GM18867 (cell line): ENCODE data around the gene ACCS.

Experiments used
- ATAC-seq: cut with Tn5 transposase; IDR thresholded peaks from one replicate; pipeline ENCODE4 v1.9.1; 2021; ENCODE audit warnings: mild to moderate bottlenecking, moderate library complexity; ENCODE audit not compliant: unreplicated experiment

Gene ACCS

DNA sequence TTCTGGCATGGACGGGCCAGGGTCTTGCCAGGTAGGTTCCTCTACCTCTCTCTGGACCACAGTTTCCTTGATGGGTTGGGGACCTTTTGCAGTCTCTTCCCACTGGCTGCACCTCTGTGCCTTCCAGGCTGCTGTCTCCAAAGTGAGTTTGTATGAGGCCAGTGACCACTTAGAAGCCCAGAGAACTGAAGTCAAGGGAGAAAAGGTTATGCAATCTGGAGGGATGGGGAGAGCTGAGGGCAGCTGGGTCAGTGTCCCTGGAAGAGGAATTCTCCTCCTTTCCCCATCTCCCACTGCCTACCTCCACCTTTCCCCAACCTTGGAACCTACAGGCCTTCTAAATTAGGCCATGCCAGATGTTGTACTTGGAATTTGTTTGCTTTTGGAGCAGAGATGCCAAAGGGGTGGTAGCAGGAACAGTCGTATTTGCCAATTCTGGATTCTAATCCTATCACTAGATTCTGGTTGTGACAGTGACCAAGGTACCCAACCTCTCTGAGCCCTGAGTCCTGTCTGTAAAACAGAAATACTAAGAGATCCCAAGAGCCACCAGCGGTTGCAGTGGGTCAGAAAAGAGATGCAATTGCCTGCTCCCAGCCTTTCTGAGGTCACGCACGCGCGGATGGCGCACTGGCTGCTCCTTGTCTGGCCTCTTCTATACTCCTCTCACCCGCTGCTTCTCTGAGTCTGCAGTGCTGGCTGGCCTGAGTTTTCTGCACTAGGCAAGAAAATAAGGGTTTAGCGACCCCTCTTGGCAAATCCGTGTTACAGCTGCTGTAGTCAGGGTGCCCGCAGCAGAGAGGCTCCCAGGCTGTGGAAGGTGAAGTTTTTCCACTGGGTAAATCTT, 29.0 kb upstream of the ACCS start:
- ATAC-seq, result peak; percentile 84

DNA sequence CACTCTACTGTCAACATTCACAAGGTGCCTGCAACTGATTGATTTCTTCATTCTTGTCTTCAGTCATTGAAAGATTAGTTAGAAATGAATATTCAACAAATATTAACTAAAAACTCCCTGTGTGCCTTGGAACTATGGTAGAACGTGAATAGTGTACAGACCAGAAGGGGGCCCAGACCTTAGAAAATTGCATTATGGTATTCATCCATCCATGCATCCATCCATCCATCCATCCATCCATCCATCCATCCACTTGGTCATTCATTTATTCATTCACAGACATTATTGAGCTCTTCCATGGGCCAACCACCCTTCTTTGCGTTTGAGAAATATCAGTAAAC, 28.4 kb upstream of the ACCS start:
- ATAC-seq, result no peak

DNA sequence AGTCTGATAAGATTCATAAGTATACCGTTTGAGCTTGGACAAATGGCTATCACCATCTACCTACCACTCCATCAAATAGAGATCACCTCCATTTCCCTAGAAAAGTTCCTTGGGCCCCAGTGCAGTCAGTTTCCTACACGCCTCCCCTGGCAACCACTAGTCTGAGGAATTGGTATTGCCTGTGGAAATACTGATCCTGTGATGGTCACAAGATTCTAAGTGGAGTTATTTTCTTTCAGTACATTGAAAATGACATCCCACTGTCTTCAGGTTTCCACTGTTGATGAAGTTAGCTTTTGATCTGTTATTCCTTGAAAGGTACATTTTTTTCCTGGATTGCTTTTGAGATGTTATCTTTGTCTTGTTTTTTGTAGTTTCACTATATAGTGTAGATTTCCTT, 22.9 kb upstream of the ACCS start:
- ATAC-seq, result no peak

DNA sequence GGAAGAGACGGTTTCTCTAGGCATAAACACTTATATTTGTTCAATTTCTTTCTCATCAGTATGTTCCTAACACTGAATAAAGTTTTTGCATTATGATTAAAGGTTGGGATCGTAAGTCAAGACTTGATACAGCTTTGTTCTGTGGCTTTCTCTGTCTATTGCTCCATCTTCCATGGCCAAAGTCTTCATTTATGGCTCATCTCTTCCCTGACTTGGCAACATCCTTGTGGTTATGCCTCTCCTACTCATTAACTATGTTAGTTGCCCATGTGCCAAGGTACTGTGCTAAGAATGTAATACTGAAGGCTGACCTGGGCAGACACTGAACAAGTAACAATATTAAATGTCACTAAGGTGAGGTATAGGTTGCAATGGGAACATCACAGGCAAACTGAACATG, 19.9 kb upstream of the ACCS start:
- ATAC-seq, result no peak

DNA sequence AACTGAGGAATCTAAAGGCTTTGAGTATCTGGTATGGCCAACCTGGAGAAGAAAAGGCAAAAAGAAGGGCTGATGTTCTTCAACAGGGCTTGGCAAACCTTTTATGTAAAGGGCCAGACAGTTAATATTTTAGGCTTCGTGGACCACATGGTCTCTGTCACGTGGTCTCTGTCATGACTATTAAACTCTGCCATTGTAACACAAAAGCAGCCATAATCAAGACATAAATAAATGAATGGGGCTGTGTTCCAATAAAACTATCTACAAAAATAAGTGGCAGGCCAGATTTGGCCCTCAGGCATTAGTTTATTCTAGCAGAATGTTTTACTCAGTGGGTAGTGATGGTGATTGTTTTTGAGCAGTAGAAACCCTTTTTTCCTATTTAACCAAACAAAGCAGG, 18.8 kb upstream of the ACCS start:
- no peak for ATAC-seq

DNA sequence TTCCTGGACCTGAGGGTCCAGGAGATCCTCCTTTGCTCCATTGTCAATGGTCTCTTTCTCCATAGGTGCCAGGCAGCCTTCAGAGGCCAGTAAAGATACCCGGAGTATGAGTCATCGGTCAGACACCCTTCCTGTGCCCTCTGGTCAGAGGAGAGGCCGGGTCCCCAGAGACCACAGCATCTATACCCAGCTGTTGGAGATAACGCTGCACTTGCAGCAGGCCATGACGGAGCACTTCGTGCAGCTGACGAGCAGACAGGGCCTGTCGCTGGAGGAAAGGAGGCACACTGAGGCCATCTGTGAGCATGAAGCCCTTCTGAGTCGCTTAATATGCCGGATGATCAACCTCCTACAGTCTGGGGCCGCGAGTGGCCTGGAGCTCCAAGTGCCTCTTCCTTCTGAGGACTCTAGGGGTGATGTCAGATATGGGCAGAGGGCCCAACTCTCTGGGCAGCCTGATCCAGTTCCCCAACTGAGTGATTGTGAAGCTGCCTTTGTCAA, 18.1 kb upstream of the ACCS start, which contains the start of gene ACCSL:
ACCSL (plus strand) TSS at position 51 of the 501 bp plus-strand sequence; CDS start at position 107, 56 bp downstream.
- no peak for ATAC-seq

DNA sequence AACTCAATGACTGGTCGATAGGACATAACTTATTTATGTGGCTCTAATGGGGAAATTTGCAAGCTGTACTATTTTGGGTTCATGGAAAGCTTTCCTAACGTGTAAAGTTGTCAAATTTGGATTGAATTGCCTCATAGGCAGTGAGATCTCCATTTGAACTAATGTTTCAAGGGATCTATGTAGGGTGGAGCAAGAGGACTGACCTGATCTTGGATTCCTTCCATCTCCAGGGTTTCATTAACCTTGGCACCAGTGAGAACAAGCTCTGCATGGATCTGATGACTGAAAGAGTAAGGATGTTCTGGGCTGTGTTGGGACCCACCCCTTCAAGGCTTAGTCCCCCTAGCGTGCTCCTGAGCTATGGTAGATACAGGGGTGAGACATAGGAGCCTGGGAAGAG, 16.2 kb upstream of the ACCS start:
- ATAC-seq, result no peak

DNA sequence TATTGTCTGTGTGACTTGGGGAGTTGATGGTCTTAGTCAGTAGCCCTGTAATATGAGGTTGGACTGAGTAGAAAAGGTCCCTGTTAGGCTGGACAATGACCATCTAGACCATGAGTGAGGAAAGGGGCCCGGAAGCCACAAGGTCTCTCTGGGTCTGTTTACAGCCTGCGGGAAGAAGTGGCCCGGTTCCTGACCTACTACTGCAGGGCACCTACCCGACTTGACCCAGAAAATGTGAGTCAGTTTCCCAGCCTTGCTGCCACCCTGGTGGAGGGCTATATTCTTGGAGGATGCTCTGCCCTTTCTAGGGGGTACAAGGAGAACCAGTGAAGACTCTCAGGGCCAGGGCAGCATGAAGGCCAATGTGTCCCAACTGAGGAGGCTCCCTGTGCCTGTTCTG, 14.9 kb upstream of the ACCS start:
- no peak for ATAC-seq

DNA sequence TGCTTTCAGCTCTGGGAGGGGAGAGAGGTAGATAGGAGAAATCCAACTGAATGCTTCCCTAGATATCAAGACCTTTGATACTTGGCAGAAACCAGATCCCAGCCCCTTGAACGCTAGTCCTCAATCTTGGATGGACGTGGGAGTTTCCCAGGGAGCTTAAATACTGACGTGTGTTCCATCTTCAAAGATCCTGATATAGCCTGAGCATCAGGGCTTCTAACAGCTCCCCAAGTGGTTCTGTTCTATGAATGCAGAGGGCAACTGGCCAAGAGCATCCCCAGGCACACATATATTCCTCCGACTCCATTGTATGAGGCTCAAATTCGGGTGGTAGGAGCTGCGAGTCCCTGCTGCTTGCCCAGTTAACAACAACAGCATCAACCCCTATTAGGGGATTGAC, 8.7 kb upstream of the ACCS start:
- no peak for ATAC-seq

DNA sequence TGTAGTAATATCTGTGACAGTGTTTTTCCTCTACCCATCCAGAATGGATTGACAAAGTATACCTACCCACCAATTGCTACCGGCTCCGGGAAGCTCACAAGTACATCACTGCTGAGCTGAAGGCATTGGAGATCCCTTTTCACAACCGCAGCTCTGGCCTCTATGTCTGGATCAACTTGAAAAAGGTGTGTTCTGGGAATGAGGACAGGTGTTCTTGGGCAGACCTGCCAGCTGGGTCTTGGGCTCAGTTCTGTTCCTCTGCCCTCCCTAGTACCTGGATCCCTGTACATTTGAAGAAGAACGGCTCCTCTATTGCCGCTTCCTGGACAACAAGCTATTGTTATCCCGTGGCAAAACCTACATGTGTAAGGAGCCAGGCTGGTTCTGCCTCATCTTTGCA, 7.8 kb upstream of the ACCS start:
- ATAC-seq, result no peak

DNA sequence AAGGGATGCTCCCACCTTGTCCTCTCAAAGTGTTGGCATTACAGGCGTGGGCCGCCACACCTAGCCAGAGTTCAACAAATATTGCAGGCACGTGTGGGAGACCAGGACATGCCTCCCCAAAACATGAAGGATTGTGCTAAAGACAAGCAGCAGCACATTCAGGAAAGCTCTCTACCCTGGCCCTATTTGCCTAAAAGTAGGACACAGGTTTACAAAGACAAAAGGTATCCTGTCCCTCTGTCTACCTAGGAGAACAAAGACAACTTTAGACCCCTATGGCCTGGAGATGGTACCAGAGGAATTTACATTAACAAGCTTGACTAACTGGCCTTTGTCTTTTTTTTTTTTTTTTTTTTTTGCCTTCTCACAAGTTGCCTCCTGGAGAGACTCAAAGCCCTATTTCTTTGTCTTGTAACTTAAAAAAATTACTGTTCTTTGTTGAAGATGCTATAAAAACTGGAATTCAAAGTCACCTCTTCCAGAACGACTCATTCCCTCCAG, 859 bp upstream of the ACCS start:
- ATAC-seq, result no peak

DNA sequence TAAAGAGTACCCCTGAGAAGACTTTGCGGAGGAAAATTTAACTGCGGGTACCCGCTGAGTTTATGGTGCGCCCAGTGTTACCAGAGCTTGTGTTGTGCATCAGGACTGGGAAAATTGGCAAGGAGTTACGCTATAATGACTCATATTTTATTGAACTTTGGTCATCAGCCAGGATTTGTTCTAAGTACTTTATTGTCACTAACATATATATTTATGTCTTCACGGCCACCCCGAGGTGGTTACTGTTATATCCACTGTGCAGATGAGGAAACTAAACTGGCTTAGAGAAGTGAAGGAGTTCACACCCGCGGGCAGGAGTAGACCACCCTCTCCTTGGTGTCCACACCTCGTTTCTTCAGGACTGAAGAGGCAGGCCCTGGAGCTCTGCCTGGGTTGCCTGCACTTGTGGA, 667 bp downstream of the ACCS start:
- ATAC-seq, result no peak

DNA sequence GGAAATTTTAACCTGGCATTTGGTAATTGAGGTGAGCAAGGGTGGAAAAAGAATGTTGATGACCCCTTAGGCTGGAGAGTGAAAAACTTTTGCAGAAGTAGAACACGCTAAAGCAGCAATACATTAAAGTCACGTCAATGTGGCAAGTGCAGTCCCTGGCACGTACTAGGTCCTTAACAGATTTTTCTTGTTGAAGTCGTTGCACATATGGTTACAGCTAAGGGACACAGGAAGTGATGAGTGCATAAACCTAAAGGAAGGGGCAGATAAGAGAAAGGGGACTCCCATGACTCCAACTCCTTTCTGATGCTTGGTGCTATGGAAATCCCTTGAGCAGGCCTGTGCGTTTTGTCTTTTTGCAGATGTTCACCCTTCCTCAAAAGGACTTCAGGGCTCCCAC, 1.2 kb downstream of the ACCS start:
- no peak for ATAC-seq

DNA sequence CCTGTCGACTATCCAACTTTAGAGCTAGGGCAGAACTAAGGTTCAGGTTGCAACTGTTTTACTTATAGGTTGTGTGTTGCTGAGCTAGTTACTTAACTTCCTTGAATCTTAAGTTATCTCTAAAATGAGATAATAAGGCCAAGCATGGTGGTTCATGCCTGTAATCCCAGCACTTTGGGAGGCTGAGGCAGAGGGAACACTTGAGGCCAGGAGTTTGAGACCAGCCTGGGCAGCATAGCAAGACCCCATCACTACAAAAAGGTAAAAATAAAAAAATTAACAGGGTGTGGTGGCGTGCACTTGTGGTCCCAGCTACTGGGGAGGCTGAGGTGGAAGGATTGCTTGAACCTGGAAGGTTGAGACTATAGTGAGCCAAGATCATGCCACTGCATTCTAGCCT, 2.1 kb downstream of the ACCS start:
- ATAC-seq, result no peak

DNA sequence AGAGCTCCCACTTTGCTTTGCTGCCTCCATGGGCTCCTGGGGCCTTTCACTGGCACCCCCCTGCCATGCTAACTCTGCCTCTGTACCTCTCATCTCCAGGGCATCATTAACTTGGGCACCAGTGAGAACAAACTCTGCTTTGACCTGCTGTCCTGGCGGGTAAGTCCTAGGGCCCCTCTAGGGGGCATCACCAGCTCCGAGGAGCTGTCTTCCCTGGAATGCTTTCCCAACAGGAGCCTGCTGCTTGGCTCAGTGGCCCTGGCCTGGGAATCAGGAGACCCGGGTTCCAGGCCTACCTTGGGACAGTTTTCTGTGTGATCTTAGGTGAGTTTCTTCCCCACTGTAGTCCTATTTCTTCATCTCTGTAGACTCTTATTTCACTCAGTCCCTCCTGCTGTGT, 5.1 kb downstream of the ACCS start:
- ATAC-seq, result no peak

DNA sequence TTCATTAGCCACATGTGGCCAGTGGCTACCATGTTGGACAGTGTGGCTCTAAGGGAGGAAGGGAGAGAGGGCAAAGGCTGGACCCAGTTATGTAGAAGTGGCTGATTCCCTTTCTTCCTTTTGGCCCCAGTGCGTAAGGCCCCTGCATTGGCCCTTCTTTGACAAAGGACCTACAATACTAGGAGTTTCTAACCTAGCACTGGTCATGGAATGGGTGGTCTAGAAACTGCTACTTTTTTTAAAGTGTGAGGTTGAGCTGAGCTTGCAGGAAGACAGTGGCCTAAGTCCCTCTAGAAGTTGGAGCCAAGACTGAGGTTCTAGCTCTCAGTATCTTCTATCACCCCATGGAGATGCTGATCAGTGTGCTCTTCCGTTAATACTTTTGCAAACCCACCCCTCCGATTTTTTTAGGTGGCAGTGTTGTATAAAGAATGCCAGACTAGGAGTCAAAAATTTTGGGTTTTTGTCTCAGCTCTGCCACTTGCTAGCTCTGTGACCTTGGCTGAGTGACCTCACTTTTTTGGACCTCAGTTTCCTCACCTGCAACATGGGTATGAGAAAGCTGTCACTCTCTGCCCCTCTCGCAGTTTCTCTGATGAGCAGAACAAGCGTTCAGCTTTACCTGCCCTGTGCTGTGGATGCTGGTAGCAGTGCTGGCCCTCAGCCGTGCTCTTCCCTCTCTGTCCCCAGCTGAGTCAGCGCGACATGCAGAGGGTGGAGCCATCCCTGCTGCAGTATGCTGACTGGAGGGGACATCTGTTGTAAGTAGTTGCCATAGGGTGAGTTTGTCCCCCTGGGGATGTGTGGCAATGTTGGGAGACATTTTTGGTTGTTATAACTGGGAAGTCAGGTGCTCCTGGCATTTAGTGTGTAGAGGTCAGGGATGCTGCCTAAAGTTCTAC, 6.9 kb downstream of the ACCS start:
- no peak for ATAC-seq

DNA sequence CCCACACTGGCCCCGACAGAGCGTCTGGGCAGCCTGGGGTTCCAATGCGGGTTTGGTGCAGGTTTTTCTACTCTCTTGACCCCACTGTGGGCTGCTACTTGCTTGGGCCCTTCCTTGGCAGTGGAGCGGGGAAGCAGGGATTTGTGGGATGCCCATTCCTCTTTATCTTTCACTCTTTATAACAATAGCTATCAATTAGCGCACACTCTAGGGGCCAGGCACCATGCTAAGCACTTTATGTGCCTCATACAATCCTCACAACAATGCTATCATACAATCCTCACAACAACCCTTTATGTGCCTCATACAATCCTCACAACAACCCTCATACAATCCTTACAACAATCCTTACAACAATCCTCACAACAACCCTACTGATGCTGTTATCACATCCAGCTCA, 12.7 kb downstream of the ACCS start:
- ATAC-seq, result no peak

DNA sequence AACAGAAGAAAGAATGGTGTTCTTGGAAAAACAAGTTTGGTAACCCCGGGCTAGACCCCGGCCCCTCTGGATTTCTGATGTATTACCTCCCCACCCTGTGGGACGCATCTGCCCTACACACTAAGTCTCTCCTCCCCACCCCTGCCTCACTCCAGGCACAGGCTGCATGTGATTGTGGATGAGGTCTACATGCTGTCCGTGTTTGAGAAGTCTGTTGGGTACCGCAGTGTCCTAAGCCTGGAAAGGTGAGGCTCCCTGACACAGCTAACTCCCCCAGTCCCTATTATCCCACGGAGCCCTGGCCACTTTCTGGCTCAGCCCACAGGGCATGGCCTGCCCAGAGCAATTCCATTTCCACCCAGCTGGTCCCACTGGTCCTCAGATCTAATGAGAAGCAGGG, 13.3 kb downstream of the ACCS start:
- no peak for ATAC-seq

DNA sequence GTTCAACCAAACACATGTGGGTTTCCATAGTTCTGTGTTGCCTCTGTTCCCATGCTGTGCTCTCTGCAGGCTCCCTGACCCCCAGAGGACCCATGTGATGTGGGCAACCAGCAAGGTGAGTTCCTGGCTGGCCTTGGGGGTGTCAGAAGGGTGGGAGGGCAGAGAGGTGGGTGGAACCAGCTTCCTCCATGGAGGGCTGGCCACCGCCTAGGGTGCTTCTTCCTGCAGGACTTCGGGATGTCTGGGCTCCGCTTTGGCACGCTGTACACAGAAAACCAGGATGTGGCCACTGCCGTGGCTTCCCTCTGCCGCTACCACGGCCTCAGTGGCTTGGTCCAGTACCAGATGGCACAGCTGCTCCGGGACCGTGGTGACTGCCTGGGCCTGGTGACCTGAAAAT, 14.9 kb downstream of the ACCS start:
- ATAC-seq, result no peak

DNA sequence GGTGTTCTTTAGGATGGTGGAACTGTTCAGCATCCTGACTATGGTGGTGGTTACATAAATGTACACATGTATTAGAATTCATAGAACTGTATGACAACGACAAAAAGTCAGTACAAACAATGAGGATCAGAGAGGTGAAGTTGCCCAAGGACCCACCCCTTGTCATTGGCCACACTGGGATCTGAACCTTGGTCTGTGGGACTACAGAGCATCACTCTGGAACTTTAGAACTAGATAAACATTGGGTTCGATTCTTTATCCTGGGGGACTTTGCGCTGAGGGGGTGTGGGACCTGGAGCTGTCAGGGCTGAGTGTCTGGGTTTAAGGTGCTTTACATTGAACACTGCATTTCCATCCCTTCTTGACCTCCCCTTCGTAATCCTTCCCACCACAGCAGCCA, 16.6 kb downstream of the ACCS start:
- no peak for ATAC-seq

DNA sequence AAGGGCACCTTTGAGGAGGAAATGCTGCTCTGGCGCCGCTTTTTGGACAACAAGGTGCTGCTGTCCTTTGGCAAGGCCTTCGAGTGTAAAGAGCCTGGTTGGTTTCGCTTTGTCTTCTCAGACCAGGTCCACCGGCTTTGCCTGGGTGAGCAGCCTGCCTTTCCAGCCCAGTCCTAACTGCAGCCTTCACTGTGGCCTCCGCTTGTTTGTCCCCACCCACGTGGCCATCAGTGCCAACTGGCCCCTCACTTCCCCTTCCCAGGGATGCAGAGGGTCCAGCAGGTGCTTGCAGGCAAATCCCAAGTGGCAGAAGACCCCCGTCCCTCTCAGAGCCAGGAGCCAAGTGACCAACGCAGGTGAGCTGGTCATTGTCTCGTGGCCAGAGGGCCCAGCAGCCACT, 17.4 kb downstream of the ACCS start:
- ATAC-seq, result no peak

DNA sequence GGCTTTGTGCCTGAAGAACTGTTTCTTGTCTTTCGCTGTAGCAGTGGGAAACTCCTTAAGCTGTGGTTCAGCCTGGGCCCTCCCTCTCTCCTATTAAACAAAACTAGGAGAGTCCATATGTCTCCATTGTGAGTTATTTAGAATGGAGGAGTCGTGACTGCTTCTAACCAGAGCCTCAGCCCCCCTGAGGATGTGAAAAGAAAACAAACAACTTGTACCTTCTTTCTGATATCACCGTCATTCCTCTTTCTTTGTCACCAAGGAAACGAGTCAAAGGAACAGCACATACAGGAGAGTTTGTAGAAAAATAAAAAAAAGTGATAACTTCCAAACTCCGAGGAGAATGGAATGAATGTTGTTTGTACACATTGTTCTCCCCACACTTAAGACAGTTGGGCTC, 17.8 kb downstream of the ACCS start:
- ATAC-seq, result no peak
